GM19397 (cell line): Measurements from ENCODE around the gene GPC1.
"Not testable (repeated sequence)": the region's sequence is repeated elsewhere in the genome, so short reads cannot be mapped to it uniquely, and the experiment has no call there.

ENCODE experiments used
- ATAC-seq: cut with Tn5 transposase; IDR thresholded peaks from one replicate; pipeline ENCODE4 v1.9.1; 2021; ENCODE audit warnings: mild to moderate bottlenecking, moderate library complexity; ENCODE audit not compliant: unreplicated experiment

The GPC1 gene

GRCh38 chr2:240435457-240435947 is at the start of gene GPC1:
GPC1 (plus strand) TSS chr2:240435663; CDS start chr2:240435919, 256 bp downstream.
- ATAC-seq: peak; percentile 58

- no peak for ATAC-seq
These were observed 49.1 kb upstream of the GPC1 start for GRCh38 chr2:240386326-240386725.

GRCh38 chr2:240386743-240387142 is 48.7 kb upstream of the GPC1 start:
- ATAC-seq: not testable (repeated sequence)

GRCh38 chr2:240387325-240387668 is 48.2 kb upstream of the GPC1 start:
- no peak for ATAC-seq

- ATAC-seq: no peak
These were observed 47.6 kb upstream of the GPC1 start for GRCh38 chr2:240387669-240388358.

GRCh38 chr2:240388471-240389301 is 46.8 kb upstream of the GPC1 start:
- ATAC-seq: no peak

- ATAC-seq: no peak
These were observed 46.1 kb upstream of the GPC1 start for GRCh38 chr2:240389302-240389805.

GRCh38 chr2:240390091-240391073 is 45.1 kb upstream of the GPC1 start:
- ATAC-seq: no peak

- no peak for ATAC-seq
These were observed 44.1 kb upstream of the GPC1 start for GRCh38 chr2:240391111-240392051.

GRCh38 chr2:240392084-240392947 is 43.1 kb upstream of the GPC1 start:
- ATAC-seq: no peak

GRCh38 chr2:240392948-240393830 is 42.3 kb upstream of the GPC1 start:
- no peak for ATAC-seq

- ATAC-seq: no peak
These were observed 41.5 kb upstream of the GPC1 start for GRCh38 chr2:240393831-240394410.

GRCh38 chr2:240394549-240394948 is 40.9 kb upstream of the GPC1 start:
- no peak for ATAC-seq

- ATAC-seq: no peak
These were observed 40.0 kb upstream of the GPC1 start for GRCh38 chr2:240395448-240395847.

- no peak for ATAC-seq
These were observed 39.4 kb upstream of the GPC1 start for GRCh38 chr2:240395896-240396622.

- no peak for ATAC-seq
These were observed 38.6 kb upstream of the GPC1 start for GRCh38 chr2:240396623-240397541.
